Measurements from ENCODE around the gene TGM2.

- no peak for TF ChIP-seq POLR2A (IDR thresholded peaks at IDR 0.05)
- TF ChIP-seq CTCF (IDR thresholded peaks at IDR 0.05) = no peak
Measured at GRCh38 chr20:38172408-38172807, 7.3 kb upstream of the TGM2 start.
